Cardiac muscle cell (in vitro differentiated cells and primary cell): ENCODE measurements around the gene MRC2. TPM values are rescaled to one million over a fixed set of nuclear protein-coding genes. Genes with fewer than 3 reads are reported as not detected.

Experiments
- DNase-seq, 2 donors: peaks; one replicate each; pipeline versions ENCODE4 v3.0.0 to v3.0.0-alpha.2; 2010 to 2017; ENCODE audit warnings: low read depth in 1 of 2, low spot score in 1 of 2
- H3K27ac ChIP-seq: fragments of 200-600 bp; sonication (generic); 2 replicates; pipeline ENCODE4 v1.5.1; 2016
- H3K27me3 ChIP-seq: fragments of 200-600 bp; sonication (generic); 2 replicates; pipeline ENCODE4 v1.6.0; 2016; ENCODE audit warnings: control low read depth
- H3K36me3 ChIP-seq: fragments of 200-600 bp; sonication (generic); 2 replicates; pipeline ENCODE4 v1.5.1; 2016; ENCODE audit warnings: control low read depth
- H3K4me1 ChIP-seq: fragments of 200-600 bp; sonication (generic); 2 replicates; pipeline ENCODE4 v1.8.1; 2017; ENCODE audit warnings: low read depth, mild to moderate bottlenecking, mixed run types
- H3K4me3 ChIP-seq: fragments of 200-600 bp; sonication (generic); 2 replicates; pipeline ENCODE4 v1.5.1; 2016; ENCODE audit warnings: mild to moderate bottlenecking
- H3K9me3 ChIP-seq: fragments of 200-600 bp; sonication (generic); 2 replicates; pipeline ENCODE4 v1.5.1; 2017; ENCODE audit warnings: low read depth, mild to moderate bottlenecking, control low read depth
- polyA plus RNA-seq: library from polyadenylated mRNA; unstranded; fragments of >200 nt; fragmentation: Nextera tagmentation; extraction: Ambion mirVana; gene quantifications from 2 replicates; pipeline ENCODE4 v1.2.1, GENCODE V29; 2016
- total RNA-seq: library from RNA; depleted of rRNA; stranded (reverse); fragments of >200 nt; gene quantifications from 2 replicates; pipeline ENCODE4 v1.2.3, GENCODE V29; 2016
- TF ChIP-seq, protein P1 (sequence below): IDR thresholded peaks from 2 replicates; pipeline ENCODE4 v1.5.1; 2012; ENCODE audit warnings: low read depth, mild to moderate bottlenecking, low read length

The MRC2 gene
- total and polyA plus RNA-seq, 2 experiments from 2014 or later: 53.1 to 136 TPM

DNA sequence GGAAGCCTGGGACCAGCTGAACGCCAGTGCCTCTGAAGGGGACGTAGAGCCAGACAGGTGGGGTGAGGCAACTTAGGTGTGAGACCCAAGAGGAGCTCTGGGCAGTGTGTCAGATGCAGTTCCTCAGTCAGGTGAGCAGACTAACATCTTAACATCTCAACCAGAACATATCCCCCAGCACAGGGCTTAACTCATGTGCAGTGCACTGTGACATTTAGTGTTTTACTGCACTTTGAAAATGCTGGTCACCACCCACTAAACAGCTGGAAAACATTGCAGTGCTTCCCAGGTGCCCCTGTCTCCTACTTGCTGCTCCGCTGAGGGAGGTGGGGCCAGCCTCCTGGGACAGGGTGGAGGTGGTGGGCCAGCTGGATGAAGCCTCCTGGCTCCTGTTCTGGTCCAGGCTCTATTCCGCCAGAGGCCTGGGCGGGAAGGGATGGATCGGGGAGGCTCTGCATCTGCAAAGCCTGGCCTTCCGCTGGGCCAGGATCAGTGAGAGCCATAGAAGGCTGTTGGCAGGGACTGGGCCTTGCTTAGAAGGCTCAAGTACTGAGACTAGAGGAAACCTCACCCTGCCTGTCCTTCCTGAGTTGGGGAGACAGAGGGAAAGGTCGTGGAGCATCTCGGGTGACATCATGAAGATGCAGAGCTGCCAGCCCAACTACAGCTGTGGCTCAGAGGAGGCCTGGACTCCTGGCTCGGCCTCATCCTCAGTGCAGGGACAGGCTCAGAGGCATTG lies 7.9 kb upstream of the MRC2 start:
- DNase-seq: no peak
- Histone ChIP-seq H3K4me1 (peaks cover 30% of the 10 kb centered on the region), H3K4me3 (no peak overlapping the region), H3K27me3 (no peaks in the 10 kb centered on the region), H3K36me3 (peaks cover 4% of the 10 kb centered on the region), H3K9me3 (no peaks in the 10 kb centered on the region), H3K27ac (no peak overlapping the region)
- TF ChIP-seq, protein P1, sequence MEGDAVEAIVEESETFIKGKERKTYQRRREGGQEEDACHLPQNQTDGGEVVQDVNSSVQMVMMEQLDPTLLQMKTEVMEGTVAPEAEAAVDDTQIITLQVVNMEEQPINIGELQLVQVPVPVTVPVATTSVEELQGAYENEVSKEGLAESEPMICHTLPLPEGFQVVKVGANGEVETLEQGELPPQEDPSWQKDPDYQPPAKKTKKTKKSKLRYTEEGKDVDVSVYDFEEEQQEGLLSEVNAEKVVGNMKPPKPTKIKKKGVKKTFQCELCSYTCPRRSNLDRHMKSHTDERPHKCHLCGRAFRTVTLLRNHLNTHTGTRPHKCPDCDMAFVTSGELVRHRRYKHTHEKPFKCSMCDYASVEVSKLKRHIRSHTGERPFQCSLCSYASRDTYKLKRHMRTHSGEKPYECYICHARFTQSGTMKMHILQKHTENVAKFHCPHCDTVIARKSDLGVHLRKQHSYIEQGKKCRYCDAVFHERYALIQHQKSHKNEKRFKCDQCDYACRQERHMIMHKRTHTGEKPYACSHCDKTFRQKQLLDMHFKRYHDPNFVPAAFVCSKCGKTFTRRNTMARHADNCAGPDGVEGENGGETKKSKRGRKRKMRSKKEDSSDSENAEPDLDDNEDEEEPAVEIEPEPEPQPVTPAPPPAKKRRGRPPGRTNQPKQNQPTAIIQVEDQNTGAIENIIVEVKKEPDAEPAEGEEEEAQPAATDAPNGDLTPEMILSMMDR: no peak

DNA sequence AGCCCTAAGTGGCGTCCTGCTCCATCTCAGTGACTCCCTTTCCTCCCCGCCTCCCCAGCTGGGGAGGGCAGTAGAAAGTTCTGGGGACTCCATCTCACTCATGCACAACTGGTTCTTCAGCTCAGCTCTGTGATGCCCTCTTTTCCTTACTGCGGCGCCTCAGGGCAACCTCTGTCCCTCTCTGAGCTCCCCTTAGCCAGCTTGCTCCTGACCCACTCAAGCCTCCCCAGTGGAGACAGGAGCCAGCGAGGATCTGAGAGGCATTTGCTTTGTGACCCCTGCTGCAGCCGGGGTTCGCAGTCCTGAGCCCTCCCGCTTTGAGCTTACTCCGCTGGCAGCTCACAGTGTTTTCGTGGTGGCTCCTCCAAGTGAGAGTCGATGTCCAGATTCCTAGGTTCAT lies 6.2 kb upstream of the MRC2 start:
- TF ChIP-seq, protein P1: no peak
- Histone ChIP-seq H3K4me3 (no peak overlapping the region), H3K27ac (no peak overlapping the region), H3K36me3 (peaks cover 4% of the 10 kb centered on the region), H3K27me3 (no peaks in the 10 kb centered on the region), H3K9me3 (no peaks in the 10 kb centered on the region), H3K4me1 (peaks cover 16% of the 10 kb centered on the region)
- no peak for DNase-seq

DNA sequence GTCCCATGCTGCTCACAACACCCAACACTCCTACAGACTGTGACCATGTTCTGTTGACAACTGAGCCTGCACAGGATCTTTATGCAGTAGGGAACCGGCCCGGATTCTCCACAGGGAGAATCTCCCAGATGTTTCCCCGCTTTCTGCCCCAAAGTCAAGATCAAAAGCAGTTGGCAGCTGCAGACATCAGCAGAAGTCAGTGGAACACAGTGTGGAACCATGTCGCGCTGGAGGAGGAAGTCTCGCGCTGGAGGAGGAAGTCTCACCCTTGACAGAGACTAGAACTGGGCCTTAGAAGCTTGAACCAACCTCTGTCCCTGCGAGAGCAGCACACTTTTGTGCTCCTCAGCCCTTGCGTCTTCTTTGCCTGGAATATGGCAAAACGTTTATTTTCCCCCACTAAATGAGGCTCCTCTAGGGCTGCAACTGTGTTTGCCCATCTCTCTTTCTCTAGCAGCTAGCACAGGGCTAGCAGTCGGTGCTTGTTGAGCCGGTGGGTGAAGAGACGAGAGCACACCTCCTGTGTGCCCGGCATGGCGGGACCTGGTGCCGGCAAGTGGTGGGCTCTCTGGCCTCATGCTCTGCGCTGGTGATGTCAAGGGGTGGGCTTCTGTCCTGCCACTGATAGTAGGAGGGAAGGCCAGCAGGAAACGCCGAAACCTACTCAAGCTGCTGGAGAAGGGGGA lies 2.1 kb upstream of the MRC2 start:
- Histone ChIP-seq H3K36me3 (peaks cover 4% of the 10 kb centered on the region), H3K4me3 (no peak overlapping the region), H3K27ac (no peak overlapping the region), H3K27me3 (no peaks in the 10 kb centered on the region), H3K9me3 (no peaks in the 10 kb centered on the region), H3K4me1 (peaks cover 15% of the 10 kb centered on the region)
- DNase-seq: no peak
- TF ChIP-seq, protein P1: no peak

DNA sequence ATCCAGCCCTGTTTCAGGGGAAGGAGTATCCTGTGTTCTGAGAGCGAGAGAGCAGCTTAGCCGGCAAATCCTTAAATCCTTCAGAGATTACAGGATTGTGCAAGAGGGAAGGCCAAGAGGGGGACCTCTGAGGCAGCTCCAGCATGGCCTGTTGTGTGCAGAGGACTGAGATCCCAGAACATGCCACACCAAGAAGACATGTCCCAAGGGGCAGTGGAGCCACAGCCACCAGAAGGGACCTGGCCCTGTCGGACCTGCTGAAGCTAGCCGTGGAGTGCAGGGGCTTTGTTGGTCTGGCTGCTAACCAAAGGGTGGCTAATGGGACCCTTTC lies 1.6 kb upstream of the MRC2 start:
- H3K4me3 ChIP-seq: no peak overlapping the region
- TF ChIP-seq, protein P1: no peak
- no peak overlapping the region for H3K27ac ChIP-seq

DNA sequence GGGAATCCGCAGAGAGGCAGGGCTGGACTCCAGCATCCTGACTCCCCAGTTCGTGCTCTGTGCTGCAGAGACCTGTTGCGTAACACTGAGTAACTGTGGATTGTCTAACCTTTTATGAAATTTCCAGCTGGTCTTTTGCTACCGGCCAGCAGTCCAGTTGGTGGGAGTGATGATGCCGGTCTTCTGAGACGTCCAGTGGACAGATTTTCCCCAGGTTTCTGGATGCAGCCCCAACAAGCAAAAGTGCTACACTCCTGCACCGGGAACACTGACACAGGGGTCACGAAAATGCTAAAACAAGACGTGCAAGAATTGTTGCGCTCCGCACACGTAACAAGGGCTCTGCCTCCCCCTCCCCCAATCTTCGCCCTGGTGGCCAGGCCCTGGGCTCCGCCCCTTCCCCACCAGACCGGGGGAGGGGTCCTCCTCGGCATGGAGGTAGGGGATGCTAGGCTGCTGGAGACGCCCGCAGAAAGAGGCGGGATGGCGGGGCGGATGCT lies 701 bp upstream of the MRC2 start:
- Histone ChIP-seq H3K27ac (no peak overlapping the region), H3K36me3 (peaks cover 4% of the 10 kb centered on the region), H3K4me3 (peak overlapping the region; percentile 44), H3K27me3 (no peaks in the 10 kb centered on the region), H3K9me3 (no peaks in the 10 kb centered on the region), H3K4me1 (peaks cover 15% of the 10 kb centered on the region)
- peak; percentile 63 to 93 for DNase-seq
- TF ChIP-seq, protein P1: no peak

More for the DNA sequence above, 1.6 kb upstream of the MRC2 start:
- Histone ChIP-seq H3K9me3 (no peaks in the 10 kb centered on the region), H3K4me1 (peaks cover 15% of the 10 kb centered on the region), H3K36me3 (peaks cover 4% of the 10 kb centered on the region), H3K27me3 (no peaks in the 10 kb centered on the region)
- DNase-seq: peak in 1 of 2 donors; percentile 58
